Measurements from ENCODE around the gene CERS3.

The CERS3 gene

GRCh38 chr15:100400996-100401395, 127.8 kb downstream of the CERS3 start:
- H3K4me3 ChIP-seq (replicated peaks; ENCODE audit: low read depth, low read length): no peak overlapping the region
- DNase-seq (ENCODE audit: low read depth): no peak
- no peak for TF ChIP-seq CTCF (IDR thresholded peaks at IDR 0.05; ENCODE audit: low read length, missing control alignments)

GRCh38 chr15:100394736-100395440, 133.9 kb downstream of the CERS3 start:
- no peak for TF ChIP-seq CTCF (IDR thresholded peaks at IDR 0.05; ENCODE audit: low read length, missing control alignments)
- H3K4me3 ChIP-seq (replicated peaks; ENCODE audit: low read depth, low read length): no peak overlapping the region
- no peak for DNase-seq (ENCODE audit: low read depth)

GRCh38 chr15:100393008-100393407, 135.7 kb downstream of the CERS3 start:
- H3K4me3 ChIP-seq (replicated peaks; ENCODE audit: low read depth, low read length): no peak overlapping the region
- no peak for DNase-seq (ENCODE audit: low read depth)
- no peak for TF ChIP-seq CTCF (IDR thresholded peaks at IDR 0.05; ENCODE audit: low read length, missing control alignments)

- H3K4me3 ChIP-seq (replicated peaks; ENCODE audit: low read depth, low read length): no peak overlapping the region
- no peak for DNase-seq (ENCODE audit: low read depth)
- no peak for TF ChIP-seq CTCF (IDR thresholded peaks at IDR 0.05; ENCODE audit: low read length, missing control alignments)
Measured at GRCh38 chr15:100385300-100386050, 143.3 kb downstream of the CERS3 start.

GRCh38 chr15:100384108-100384410, 144.7 kb downstream of the CERS3 start:
- no peak overlapping the region for H3K4me3 ChIP-seq (replicated peaks; ENCODE audit: low read depth, low read length)
- no peak for TF ChIP-seq CTCF (IDR thresholded peaks at IDR 0.05; ENCODE audit: low read length, missing control alignments)
- DNase-seq (ENCODE audit: low read depth): no peak

- no peak overlapping the region for H3K4me3 ChIP-seq (replicated peaks; ENCODE audit: low read depth, low read length)
- peak; percentile 54 for TF ChIP-seq CTCF (IDR thresholded peaks at IDR 0.05; ENCODE audit: low read length, missing control alignments)
- peak; percentile 59 for DNase-seq (ENCODE audit: low read depth)
Measured at GRCh38 chr15:100383302-100384107, 145.2 kb downstream of the CERS3 start.
